NB4 (cell line): ENCODE results near the gene HNRNPA1.
"Not testable (repeated sequence)": the region's sequence is repeated elsewhere in the genome, so short reads cannot be mapped to it uniquely, and the experiment has no call there.

Experiments
- MYC ChIP-seq: IDR thresholded peaks from 2 replicates; pipeline ENCODE4 v1.6.1; 2011; ENCODE audit warnings: low read depth, low read length
- POLR2A ChIP-seq: IDR thresholded peaks from 2 replicates; pipeline ENCODE4 v1.6.1; 2011; ENCODE audit warnings: mild to moderate bottlenecking; ENCODE audit not compliant: insufficient read length; ENCODE audit errors: extremely low read depth
- TF ChIP-seq, protein P1 (sequence below): IDR thresholded peaks from one replicate; pipeline ENCODE4 v1.5.1; 2012; ENCODE audit warnings: low read depth, low read length
- TF ChIP-seq, protein P2 (sequence below): IDR thresholded peaks from 2 replicates; pipeline ENCODE4 v1.6.1; 2011; ENCODE audit warnings: low read depth, low read length

GRCh38 chr12:54281694-54282093 lies 1.2 kb downstream of the HNRNPA1 start:
- TF ChIP-seq, protein P1, sequence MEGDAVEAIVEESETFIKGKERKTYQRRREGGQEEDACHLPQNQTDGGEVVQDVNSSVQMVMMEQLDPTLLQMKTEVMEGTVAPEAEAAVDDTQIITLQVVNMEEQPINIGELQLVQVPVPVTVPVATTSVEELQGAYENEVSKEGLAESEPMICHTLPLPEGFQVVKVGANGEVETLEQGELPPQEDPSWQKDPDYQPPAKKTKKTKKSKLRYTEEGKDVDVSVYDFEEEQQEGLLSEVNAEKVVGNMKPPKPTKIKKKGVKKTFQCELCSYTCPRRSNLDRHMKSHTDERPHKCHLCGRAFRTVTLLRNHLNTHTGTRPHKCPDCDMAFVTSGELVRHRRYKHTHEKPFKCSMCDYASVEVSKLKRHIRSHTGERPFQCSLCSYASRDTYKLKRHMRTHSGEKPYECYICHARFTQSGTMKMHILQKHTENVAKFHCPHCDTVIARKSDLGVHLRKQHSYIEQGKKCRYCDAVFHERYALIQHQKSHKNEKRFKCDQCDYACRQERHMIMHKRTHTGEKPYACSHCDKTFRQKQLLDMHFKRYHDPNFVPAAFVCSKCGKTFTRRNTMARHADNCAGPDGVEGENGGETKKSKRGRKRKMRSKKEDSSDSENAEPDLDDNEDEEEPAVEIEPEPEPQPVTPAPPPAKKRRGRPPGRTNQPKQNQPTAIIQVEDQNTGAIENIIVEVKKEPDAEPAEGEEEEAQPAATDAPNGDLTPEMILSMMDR, result not testable (repeated sequence)
- TF ChIP-seq POLR2A, MYC: not testable (repeated sequence)
- TF ChIP-seq, protein P2, sequence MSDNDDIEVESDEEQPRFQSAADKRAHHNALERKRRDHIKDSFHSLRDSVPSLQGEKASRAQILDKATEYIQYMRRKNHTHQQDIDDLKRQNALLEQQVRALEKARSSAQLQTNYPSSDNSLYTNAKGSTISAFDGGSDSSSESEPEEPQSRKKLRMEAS, result not testable (repeated sequence)
